Uterus (tissue), 2 donors: ENCODE measurements around the gene ACBD5.

Experiments used
- CTCF ChIP-seq, 4 experiments: fragments of 200-600 bp in 2 of 4; fragments of 450-650 bp in 2 of 4; sonication (generic) in 2 of 4; IDR thresholded peaks; one replicate each; pipeline ENCODE4 v1.5.1; 2016 to 2019; ENCODE audit warnings: antibody characterized with exemption in 4 of 4, mild to moderate bottlenecking in 2 of 4, moderate library complexity in 1 of 4
- POLR2A ChIP-seq, 2 donors: fragments of 450-650 bp; IDR thresholded peaks; one replicate each; pipeline ENCODE4 v1.6.1; 2016; ENCODE audit warnings: antibody characterized with exemption in 2 of 2, mild to moderate bottlenecking in 1 of 2, moderate library complexity in 1 of 2

GRCh38 chr10:27207350-27207749, 33.2 kb downstream of the ACBD5 start:
- TF ChIP-seq CTCF (IDR thresholded peaks at IDR 0.05) (no peak), POLR2A (IDR thresholded peaks at IDR 0.05) (no peak)
